HG02973 (cell line): Measurements from ENCODE around the gene STYX.

Experiments used
- ATAC-seq: cut with Tn5 transposase; IDR thresholded peaks from one replicate; pipeline ENCODE4 v1.9.1; 2021; ENCODE audit warnings: moderate library complexity; ENCODE audit not compliant: unreplicated experiment

Gene STYX

GRCh38 chr14:52729925-52730708 lies at the start of gene STYX:
STYX (plus strand) TSS chr14:52730166; CDS start chr14:52730475, 309 bp downstream.
- ATAC-seq: peak; percentile 92

- ATAC-seq: no peak
Observed at GRCh38 chr14:52683985-52684520, 45.9 kb upstream of the STYX start.

- no peak for ATAC-seq
Observed at GRCh38 chr14:52686176-52686575, 43.8 kb upstream of the STYX start.

- ATAC-seq: no peak
Observed at GRCh38 chr14:52690983-52691760, 38.8 kb upstream of the STYX start.

- ATAC-seq: no peak
Observed at GRCh38 chr14:52692248-52692962, 37.6 kb upstream of the STYX start.

GRCh38 chr14:52693036-52693435 lies 36.9 kb upstream of the STYX start:
- no peak for ATAC-seq

- ATAC-seq: no peak
Observed at GRCh38 chr14:52693532-52693931, 36.4 kb upstream of the STYX start.

GRCh38 chr14:52694761-52695480 lies 35.0 kb upstream of the STYX start:
- peak; percentile 45 for ATAC-seq

- peak; percentile 61 for ATAC-seq
Observed at GRCh38 chr14:52695481-52696091, 34.4 kb upstream of the STYX start, which contains the start of gene ERO1A. ERO1A (minus strand) TSS chr14:52695558; CDS start chr14:52695481, 77 bp downstream.

- no peak for ATAC-seq
Observed at GRCh38 chr14:52700701-52701172, 29.2 kb upstream of the STYX start.

GRCh38 chr14:52701223-52701622 lies 28.7 kb upstream of the STYX start:
- ATAC-seq: no peak

- ATAC-seq: no peak
Observed at GRCh38 chr14:52703225-52703624, 26.7 kb upstream of the STYX start.

- ATAC-seq: no peak
Observed at GRCh38 chr14:52703664-52704063, 26.3 kb upstream of the STYX start.

GRCh38 chr14:52706286-52706685 lies 23.7 kb upstream of the STYX start:
- ATAC-seq: no peak

- ATAC-seq: peak; percentile 95
Observed at GRCh38 chr14:52706724-52707706, 23.0 kb upstream of the STYX start, which contains the start of gene PSMC6. PSMC6 (plus strand) TSS chr14:52707200; CDS start chr14:52707220, 20 bp downstream.

- ATAC-seq: no peak
Observed at GRCh38 chr14:52711666-52712065, 18.3 kb upstream of the STYX start.

GRCh38 chr14:52716155-52716554 lies 13.8 kb upstream of the STYX start:
- ATAC-seq: no peak

GRCh38 chr14:52723514-52724359 lies 6.2 kb upstream of the STYX start:
- ATAC-seq: no peak
